ENCODE results near the gene MBP.
A peak's percentile ranks its signal among the peaks of the same experiment; 100 is the strongest.

The MBP gene

GRCh38 chr18:77164763-77165485 lies 32.3 kb upstream of the MBP start:
- no peak overlapping the region for H2BK120ac ChIP-seq (ENCODE audit: low read depth, low read length)
- H3K79me1 ChIP-seq (ENCODE audit: low read length) = no peaks in the 10 kb centered on the region
- H3K18ac ChIP-seq (ENCODE audit: low read length) = no peak overlapping the region
- H2AK5ac ChIP-seq (ENCODE audit: low read length) = no peak overlapping the region
- no peak overlapping the region for H2BK15ac ChIP-seq (replicated peaks; ENCODE audit: low read depth)
- no peaks in the 10 kb centered on the region for H3K79me2 ChIP-seq (ENCODE audit: control insufficient read depth, insufficient read depth, low read length)
- H3K4me2 ChIP-seq (ENCODE audit: low read length) = no peak overlapping the region
- H3K4ac ChIP-seq (ENCODE audit: low read depth, low read length) = no peak overlapping the region
- no peaks in the 10 kb centered on the region for H3K27me3 ChIP-seq (ENCODE audit: insufficient read depth, low read length, poor library complexity)
- no peaks in the 10 kb centered on the region for H3K36me3 ChIP-seq (ENCODE audit: control insufficient read depth, insufficient read depth, low read length)
- no peak overlapping the region for H4K8ac ChIP-seq (ENCODE audit: low read depth, low read length)
- no CpG with 5 or more reads among the region's 20 CpGs for WGBS (ENCODE audit: extremely low coverage, insufficient coverage, low lambda C conversion rate)
- H3K56ac ChIP-seq (ENCODE audit: low read length) = no peak overlapping the region
- DNase-seq = no peak
- H3K23ac ChIP-seq (ENCODE audit: low read length) = no peak overlapping the region
- no peak overlapping the region for H3K4me3 ChIP-seq (ENCODE audit: low read length)
- no peak overlapping the region for H3K9ac ChIP-seq (ENCODE audit: low read length)
- H3K4me1 ChIP-seq (ENCODE audit: control insufficient read depth, low read depth, low read length) = peaks cover 6% of the 10 kb centered on the region
- no peak overlapping the region for H2BK5ac ChIP-seq (ENCODE audit: low read length)
- H4K5ac ChIP-seq (ENCODE audit: low read length) = no peak overlapping the region
- H3K27ac ChIP-seq (ENCODE audit: low read depth, low read length) = no peak overlapping the region

DNA sequence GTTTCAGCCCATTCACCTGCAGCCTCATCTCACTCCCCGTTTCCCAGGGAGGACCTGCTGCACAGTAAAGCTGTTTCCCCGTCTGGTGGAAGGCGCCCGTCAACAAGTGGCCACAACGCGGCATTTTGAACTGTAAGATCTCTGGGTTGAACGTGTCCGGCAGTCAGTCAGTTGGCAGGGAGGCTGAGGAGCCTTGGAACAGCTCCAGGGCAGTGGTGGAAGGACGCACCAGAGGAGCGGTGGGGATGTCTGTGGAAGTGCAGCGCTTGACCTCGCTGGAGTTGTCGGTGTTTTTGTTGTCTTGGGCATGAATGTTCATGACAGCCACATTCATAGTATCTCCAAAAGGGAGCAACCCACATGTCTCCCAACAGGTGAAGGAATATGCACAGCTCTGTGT lies 31.4 kb upstream of the MBP start:
- Histone ChIP-seq H2BK120ac (ENCODE audit: low read depth, low read length) (no peak overlapping the region), H2AK5ac (ENCODE audit: low read length) (no peak overlapping the region), H3K27me3 (ENCODE audit: insufficient read depth, low read length, poor library complexity) (no peaks in the 10 kb centered on the region), H3K9ac (ENCODE audit: low read length) (no peak overlapping the region), H3K79me2 (ENCODE audit: control insufficient read depth, insufficient read depth, low read length) (no peaks in the 10 kb centered on the region), H2BK15ac (replicated peaks; ENCODE audit: low read depth) (no peak overlapping the region), H3K18ac (ENCODE audit: low read length) (no peak overlapping the region), H3K36me3 (ENCODE audit: control insufficient read depth, insufficient read depth, low read length) (no peaks in the 10 kb centered on the region), H3K4me1 (ENCODE audit: control insufficient read depth, low read depth, low read length) (peaks cover 4% of the 10 kb centered on the region), H3K4me2 (ENCODE audit: low read length) (no peak overlapping the region), H3K4me3 (ENCODE audit: low read length) (no peak overlapping the region), H2BK5ac (ENCODE audit: low read length) (no peak overlapping the region), H3K23ac (ENCODE audit: low read length) (no peak overlapping the region), H3K56ac (ENCODE audit: low read length) (no peak overlapping the region), H3K27ac (ENCODE audit: low read depth, low read length) (no peak overlapping the region), H3K4ac (ENCODE audit: low read depth, low read length) (no peak overlapping the region), H3K79me1 (ENCODE audit: low read length) (no peaks in the 10 kb centered on the region), H4K8ac (ENCODE audit: low read depth, low read length) (no peak overlapping the region), H4K5ac (ENCODE audit: low read length) (no peak overlapping the region)
- WGBS (ENCODE audit: extremely low coverage, insufficient coverage, low lambda C conversion rate) = no CpG with 5 or more reads among the region's 13 CpGs
- no peak for DNase-seq

DNA sequence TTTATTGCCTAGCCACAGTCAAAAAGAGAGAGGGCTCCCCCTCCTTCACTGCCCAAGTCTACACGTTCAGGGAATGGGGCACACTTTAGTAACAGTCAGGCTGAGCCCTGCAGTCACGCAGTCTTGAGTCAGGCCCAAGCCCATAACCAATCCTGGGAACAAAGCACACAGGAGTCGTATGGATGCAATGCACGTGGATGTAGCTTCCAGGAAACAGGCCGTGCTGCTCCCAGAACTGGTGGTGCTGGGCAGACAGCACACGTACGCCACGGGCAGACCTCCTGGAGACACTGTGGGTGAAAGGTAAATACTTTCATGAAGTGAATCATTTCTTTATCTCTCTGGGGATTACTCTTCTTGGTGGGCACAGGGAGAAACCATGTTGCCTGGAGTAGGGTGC lies 30.0 kb upstream of the MBP start:
- WGBS (ENCODE audit: extremely low coverage, insufficient coverage, low lambda C conversion rate) = no CpG with 5 or more reads among the region's 8 CpGs
- no peak for DNase-seq
- no peak overlapping the region for H3K18ac ChIP-seq (ENCODE audit: low read length)
- H3K4me3 ChIP-seq (ENCODE audit: low read length) = no peak overlapping the region
- no peak overlapping the region for H3K27ac ChIP-seq (ENCODE audit: low read depth, low read length)
- H2BK120ac ChIP-seq (ENCODE audit: low read depth, low read length) = no peak overlapping the region
- no peak overlapping the region for H2BK15ac ChIP-seq (replicated peaks; ENCODE audit: low read depth)
- H2BK5ac ChIP-seq (ENCODE audit: low read length) = no peak overlapping the region
- H3K23ac ChIP-seq (ENCODE audit: low read length) = no peak overlapping the region
- H3K36me3 ChIP-seq (ENCODE audit: control insufficient read depth, insufficient read depth, low read length) = no peaks in the 10 kb centered on the region
- no peak overlapping the region for H4K8ac ChIP-seq (ENCODE audit: low read depth, low read length)
- H3K56ac ChIP-seq (ENCODE audit: low read length) = no peak overlapping the region
- H3K4me1 ChIP-seq (ENCODE audit: control insufficient read depth, low read depth, low read length) = peaks cover 4% of the 10 kb centered on the region
- no peaks in the 10 kb centered on the region for H3K79me1 ChIP-seq (ENCODE audit: low read length)
- no peak overlapping the region for H4K5ac ChIP-seq (ENCODE audit: low read length)
- no peak overlapping the region for H3K9ac ChIP-seq (ENCODE audit: low read length)
- H3K4ac ChIP-seq (ENCODE audit: low read depth, low read length) = no peak overlapping the region
- no peaks in the 10 kb centered on the region for H3K79me2 ChIP-seq (ENCODE audit: control insufficient read depth, insufficient read depth, low read length)
- no peak overlapping the region for H3K4me2 ChIP-seq (ENCODE audit: low read length)
- no peaks in the 10 kb centered on the region for H3K27me3 ChIP-seq (ENCODE audit: insufficient read depth, low read length, poor library complexity)
- no peak overlapping the region for H2AK5ac ChIP-seq (ENCODE audit: low read length)

- no CpG with 5 or more reads among the region's 5 CpGs for WGBS (ENCODE audit: extremely low coverage, insufficient coverage, low lambda C conversion rate)
- peaks cover 4% of the 10 kb centered on the region for H3K4me1 ChIP-seq (ENCODE audit: control insufficient read depth, low read depth, low read length)
- no peak overlapping the region for H3K9ac ChIP-seq (ENCODE audit: low read length)
Measured at GRCh38 chr18:77161961-77162360, 29.4 kb upstream of the MBP start.

DNA sequence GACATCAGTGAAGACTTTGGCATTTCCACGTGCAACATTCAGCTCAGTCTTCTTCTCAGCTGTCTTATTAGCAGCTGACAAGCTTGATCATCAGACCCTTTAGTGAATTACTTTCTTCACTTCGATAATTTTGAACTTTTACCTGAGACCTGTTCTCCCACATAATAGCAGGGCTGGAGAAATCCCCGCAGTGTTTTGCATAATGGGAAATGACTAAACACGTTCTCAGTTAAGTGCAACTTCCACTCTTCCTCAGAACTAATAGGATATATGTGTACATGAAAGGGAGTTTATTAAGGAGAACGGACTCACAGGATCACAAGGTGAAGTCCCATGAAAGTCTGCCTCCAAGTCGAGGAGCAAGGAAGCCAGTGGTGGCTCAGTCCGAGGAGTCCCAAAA lies 28.8 kb upstream of the MBP start:
- no peak overlapping the region for H2BK5ac ChIP-seq (ENCODE audit: low read length)
- no peak overlapping the region for H4K5ac ChIP-seq (ENCODE audit: low read length)
- H3K18ac ChIP-seq (ENCODE audit: low read length) = no peak overlapping the region
- H3K79me1 ChIP-seq (ENCODE audit: low read length) = no peaks in the 10 kb centered on the region
- H3K4me2 ChIP-seq (ENCODE audit: low read length) = no peak overlapping the region
- H2AK5ac ChIP-seq (ENCODE audit: low read length) = no peak overlapping the region
- H3K9ac ChIP-seq (ENCODE audit: low read length) = no peak overlapping the region
- no peak for DNase-seq
- H3K36me3 ChIP-seq (ENCODE audit: control insufficient read depth, insufficient read depth, low read length) = no peaks in the 10 kb centered on the region
- no peak overlapping the region for H3K56ac ChIP-seq (ENCODE audit: low read length)
- no peak overlapping the region for H3K27ac ChIP-seq (ENCODE audit: low read depth, low read length)
- no peaks in the 10 kb centered on the region for H3K27me3 ChIP-seq (ENCODE audit: insufficient read depth, low read length, poor library complexity)
- no peak overlapping the region for H2BK120ac ChIP-seq (ENCODE audit: low read depth, low read length)
- no peak overlapping the region for H4K8ac ChIP-seq (ENCODE audit: low read depth, low read length)
- H3K79me2 ChIP-seq (ENCODE audit: control insufficient read depth, insufficient read depth, low read length) = no peaks in the 10 kb centered on the region
- peaks cover 4% of the 10 kb centered on the region for H3K4me1 ChIP-seq (ENCODE audit: control insufficient read depth, low read depth, low read length)
- H2BK15ac ChIP-seq (replicated peaks; ENCODE audit: low read depth) = no peak overlapping the region
- no peak overlapping the region for H3K4ac ChIP-seq (ENCODE audit: low read depth, low read length)
- no peak overlapping the region for H3K4me3 ChIP-seq (ENCODE audit: low read length)
- H3K23ac ChIP-seq (ENCODE audit: low read length) = no peak overlapping the region
- no CpG with 5 or more reads among the region's 7 CpGs for WGBS (ENCODE audit: extremely low coverage, insufficient coverage, low lambda C conversion rate)

More at GRCh38 chr18:77161961-77162360, 29.4 kb upstream of the MBP start:
- Histone ChIP-seq H3K18ac (ENCODE audit: low read length) (no peak overlapping the region), H3K4me3 (ENCODE audit: low read length) (no peak overlapping the region), H3K23ac (ENCODE audit: low read length) (no peak overlapping the region), H3K79me2 (ENCODE audit: control insufficient read depth, insufficient read depth, low read length) (no peaks in the 10 kb centered on the region), H2BK120ac (ENCODE audit: low read depth, low read length) (no peak overlapping the region), H3K27me3 (ENCODE audit: insufficient read depth, low read length, poor library complexity) (no peaks in the 10 kb centered on the region), H3K4ac (ENCODE audit: low read depth, low read length) (no peak overlapping the region), H3K4me2 (ENCODE audit: low read length) (no peak overlapping the region), H3K56ac (ENCODE audit: low read length) (no peak overlapping the region), H3K36me3 (ENCODE audit: control insufficient read depth, insufficient read depth, low read length) (no peaks in the 10 kb centered on the region), H2AK5ac (ENCODE audit: low read length) (no peak overlapping the region), H2BK5ac (ENCODE audit: low read length) (no peak overlapping the region), H2BK15ac (replicated peaks; ENCODE audit: low read depth) (no peak overlapping the region), H4K5ac (ENCODE audit: low read length) (no peak overlapping the region), H3K79me1 (ENCODE audit: low read length) (no peaks in the 10 kb centered on the region), H4K8ac (ENCODE audit: low read depth, low read length) (no peak overlapping the region), H3K27ac (ENCODE audit: low read depth, low read length) (no peak overlapping the region)
- no peak for DNase-seq

GRCh38 chr18:77160515-77160914 lies 27.9 kb upstream of the MBP start:
- no peak overlapping the region for H2BK120ac ChIP-seq (ENCODE audit: low read depth, low read length)
- peak; percentile 68 for DNase-seq
- no peak overlapping the region for H2BK15ac ChIP-seq (replicated peaks; ENCODE audit: low read depth)
- no peak overlapping the region for H4K5ac ChIP-seq (ENCODE audit: low read length)
- no peak overlapping the region for H3K9ac ChIP-seq (ENCODE audit: low read length)
- H3K36me3 ChIP-seq (ENCODE audit: control insufficient read depth, insufficient read depth, low read length) = no peaks in the 10 kb centered on the region
- H3K18ac ChIP-seq (ENCODE audit: low read length) = no peak overlapping the region
- no peak overlapping the region for H3K4me2 ChIP-seq (ENCODE audit: low read length)
- no peak overlapping the region for H3K56ac ChIP-seq (ENCODE audit: low read length)
- no peak overlapping the region for H2BK5ac ChIP-seq (ENCODE audit: low read length)
- no peak overlapping the region for H4K8ac ChIP-seq (ENCODE audit: low read depth, low read length)
- H2AK5ac ChIP-seq (ENCODE audit: low read length) = no peak overlapping the region
- no peaks in the 10 kb centered on the region for H3K79me1 ChIP-seq (ENCODE audit: low read length)
- no peak overlapping the region for H3K4ac ChIP-seq (ENCODE audit: low read depth, low read length)
- H3K4me3 ChIP-seq (ENCODE audit: low read length) = no peak overlapping the region
- no CpG with 5 or more reads among the region's 11 CpGs for WGBS (ENCODE audit: extremely low coverage, insufficient coverage, low lambda C conversion rate)
- H3K79me2 ChIP-seq (ENCODE audit: control insufficient read depth, insufficient read depth, low read length) = no peaks in the 10 kb centered on the region
- no peak overlapping the region for H3K27ac ChIP-seq (ENCODE audit: low read depth, low read length)
- no peaks in the 10 kb centered on the region for H3K27me3 ChIP-seq (ENCODE audit: insufficient read depth, low read length, poor library complexity)
- peaks cover 4% of the 10 kb centered on the region for H3K4me1 ChIP-seq (ENCODE audit: control insufficient read depth, low read depth, low read length)
- H3K23ac ChIP-seq (ENCODE audit: low read length) = no peak overlapping the region

Measured in mesendoderm (in vitro differentiated cells).